Measurements from ENCODE around the gene TRIM59. TPM values are rescaled to one million over a fixed set of nuclear protein-coding genes. Genes with fewer than 3 reads are reported as not detected.

TRIM59 gene
- total and polyA plus RNA-seq, 10 of the 15 experiments (the other 5 are each of a cell fraction or from before 2014, with no cell fraction given) = 14.4 to 105 (median 33.3) TPM

GRCh38 chr3:160403028-160403545 is 46.5 kb downstream of the TRIM59 start (continued):
- TF ChIP-seq REST (IDR thresholded peaks at IDR 0.05; ENCODE audit: low read depth, low read length) = no peak

- no peaks in the 10 kb centered on the region for H4K20me1 ChIP-seq (ENCODE audit: control insufficient read depth, insufficient read depth)
- peak overlapping the region; percentile 99 for H3K4me3 ChIP-seq
- peak overlapping the region; percentile 90 for H3K27ac ChIP-seq (ENCODE audit: control insufficient read depth, insufficient read depth)
- CTCF ChIA-PET = interaction anchor here (0.7 to 3.5 kb wide), 4 partner anchors 9 to 83 kb away, joined by 3 to 29 read pairs (median 6); partner anchors contain the start of gene TRIM59
- no peaks in the 10 kb centered on the region for H3K4me1 ChIP-seq (ENCODE audit: control insufficient read depth, insufficient read depth, low read length)
- intact Hi-C loops (cut with micrococcal nuclease; ENCODE audit: unreplicated experiment) = loop anchor here (1.0 to 5.0 kb wide), 2 partner anchors 47 to 390 kb away; partner anchors contain the start of gene TRIM59
- RAD21 ChIA-PET (ENCODE audit: unreplicated experiment) = interaction anchor here (0.9 to 2.7 kb wide), 4 partner anchors 8 to 161 kb away, joined by 3 to 14 read pairs (median 4); no protein-coding TSS in a partner anchor
- in situ Hi-C loops (cut with MboI) = no loop called here
- no peaks in the 10 kb centered on the region for H3K27me3 ChIP-seq (replicated peaks in 1 of 2; ENCODE audit: control insufficient read depth in 2 of 2, insufficient read depth in 2 of 2, low read length in 1 of 2)
- H3K9me3 ChIP-seq (replicated peaks; ENCODE audit: control insufficient read depth, insufficient read depth, low read length) = no peaks in the 10 kb centered on the region
- no peak overlapping the region for H2AFZ ChIP-seq (ENCODE audit: control insufficient read depth, low read depth, low read length)
- no peak for DNase-seq (ENCODE audit: low read depth, low spot score)
- WGBS (ENCODE audit: insufficient coverage, insufficient replicate concordance, low lambda C conversion rate, missing lambda C conversion rate) = 4% methylated on average over 11 of the region's 11 CpGs
- TF ChIP-seq TARDBP (IDR thresholded peaks at IDR 0.05; ENCODE audit: borderline replicate concordance) (no peak), NR2F1 (conservative IDR thresholded peaks at IDR 0.05) (0 out of 2 replicates have a peak, but pooled peaks have one; percentile 25), SUPT20H (IDR thresholded peaks at IDR 0.05; ENCODE audit: borderline replicate concordance, control insufficient read depth, low read depth, low read length) (no peak)
- SMC1A ChIA-PET (ENCODE audit: uncharacterized antibody, unreplicated experiment) = interaction anchor here (0.8 to 5.0 kb wide), 7 partner anchors 7 to 518 kb away, joined by 3 to 33 read pairs (median 6); partner anchors contain the start of gene TRIM59
- POLR2A ChIA-PET = interaction anchor here (0.7 to 1.4 kb wide), 7 partner anchors 10 to 47 kb away, joined by 3 to 12 read pairs (median 4); partner anchors contain the start of gene TRIM59
- H3K79me2 ChIP-seq (ENCODE audit: control insufficient read depth, insufficient read depth, low read length) = peaks cover 93% of the 10 kb centered on the region
- H3K36me3 ChIP-seq (ENCODE audit: control insufficient read depth in 2 of 2, insufficient read depth in 2 of 2, low read length in 1 of 2) = peaks cover 0 to 3% of the 10 kb centered on the region in 2 experiments; a peak in 1 of 4 replicates
- BruUV-seq (replicated peaks) = no TSS peak
- no peak for FAIRE-seq
- H3K9ac ChIP-seq (ENCODE audit: control insufficient read depth, insufficient read depth, low read length) = peak overlapping the region; percentile 98
- ATAC-seq = no peak
- H3K4me2 ChIP-seq (ENCODE audit: control insufficient read depth, insufficient read depth) = peak overlapping the region; percentile 83
These were observed 47.2 kb downstream of the TRIM59 start for GRCh38 chr3:160402221-160403027.
